ENCODE data around the gene ZNF76. TPM values are rescaled to one million over a fixed set of nuclear protein-coding genes. Genes with fewer than 3 reads are reported as not detected.

ZNF76 gene
- polyA plus RNA-seq, 3 donors = 37.6 to 40.5 (median 38.5) TPM

DNA sequence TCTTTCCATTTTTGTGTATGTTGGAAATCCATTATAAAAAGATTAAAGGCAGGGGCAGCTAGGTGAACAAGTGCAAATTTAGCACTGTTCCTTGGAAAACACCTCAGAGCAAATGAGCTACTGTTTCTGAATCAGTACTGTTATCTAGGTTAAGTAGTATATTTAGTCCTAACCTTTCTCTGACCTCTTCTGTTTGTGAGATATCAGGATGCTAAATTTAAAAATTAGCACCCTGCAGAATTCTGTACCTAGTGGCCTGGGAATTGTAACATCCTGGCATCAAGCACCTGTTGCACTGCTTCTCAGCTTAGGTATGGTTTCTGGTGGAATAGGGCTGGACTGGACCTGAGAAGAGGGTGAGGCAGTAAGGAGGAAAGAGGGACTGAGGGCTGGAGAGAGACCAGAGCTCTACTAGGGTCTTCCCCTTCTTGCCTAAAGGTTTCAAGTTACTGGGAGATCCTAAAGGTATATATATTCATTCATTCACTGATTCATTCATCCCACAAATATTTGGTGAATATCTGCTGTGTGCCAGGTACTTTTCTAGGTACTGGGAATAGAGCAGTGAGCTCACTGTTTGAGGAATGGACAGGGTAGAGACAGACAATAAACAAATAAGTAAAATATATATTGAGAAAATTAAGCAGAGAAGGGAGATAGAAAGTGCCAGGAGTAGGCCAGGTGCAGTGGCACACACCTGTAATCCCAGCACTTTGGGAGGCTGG lies 5.2 kb downstream of the ZNF76 start:
- no peak for DNase-seq (ENCODE audit: low read depth in 3 of 3, low spot score in 2 of 3)

DNA sequence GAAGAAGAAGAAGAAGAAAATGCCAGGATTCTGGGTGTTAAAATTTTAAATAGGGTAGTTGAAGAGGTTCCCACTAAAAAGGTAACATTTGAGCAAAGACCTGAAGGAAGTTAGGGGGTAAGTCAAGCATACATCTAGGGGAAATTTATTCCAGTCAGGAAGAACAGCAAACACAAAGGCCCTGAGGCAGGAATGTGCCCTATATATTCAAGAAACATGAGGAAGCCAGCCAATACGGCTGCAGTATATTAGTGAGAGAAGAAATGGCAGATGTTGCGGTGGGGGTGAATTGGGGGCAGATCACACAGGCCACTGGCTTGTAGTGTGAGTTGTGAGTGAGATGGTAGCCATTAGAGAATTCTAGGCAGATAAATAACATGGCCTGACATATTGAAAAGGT lies 6.0 kb downstream of the ZNF76 start:
- DNase-seq (ENCODE audit: low read depth in 3 of 3, low spot score in 2 of 3) = no peak

GRCh38 chr6:35267446-35267845 lies 7.9 kb downstream of the ZNF76 start:
- DNase-seq (ENCODE audit: low read depth in 3 of 3, low spot score in 2 of 3) = no peak

- no peak for DNase-seq (ENCODE audit: low read depth in 3 of 3, low spot score in 2 of 3)
These were observed 8.4 kb downstream of the ZNF76 start for GRCh38 chr6:35267897-35268296.

GRCh38 chr6:35272005-35272404 lies 12.5 kb downstream of the ZNF76 start:
- no peak for DNase-seq (ENCODE audit: low read depth in 3 of 3, low spot score in 2 of 3)

DNA sequence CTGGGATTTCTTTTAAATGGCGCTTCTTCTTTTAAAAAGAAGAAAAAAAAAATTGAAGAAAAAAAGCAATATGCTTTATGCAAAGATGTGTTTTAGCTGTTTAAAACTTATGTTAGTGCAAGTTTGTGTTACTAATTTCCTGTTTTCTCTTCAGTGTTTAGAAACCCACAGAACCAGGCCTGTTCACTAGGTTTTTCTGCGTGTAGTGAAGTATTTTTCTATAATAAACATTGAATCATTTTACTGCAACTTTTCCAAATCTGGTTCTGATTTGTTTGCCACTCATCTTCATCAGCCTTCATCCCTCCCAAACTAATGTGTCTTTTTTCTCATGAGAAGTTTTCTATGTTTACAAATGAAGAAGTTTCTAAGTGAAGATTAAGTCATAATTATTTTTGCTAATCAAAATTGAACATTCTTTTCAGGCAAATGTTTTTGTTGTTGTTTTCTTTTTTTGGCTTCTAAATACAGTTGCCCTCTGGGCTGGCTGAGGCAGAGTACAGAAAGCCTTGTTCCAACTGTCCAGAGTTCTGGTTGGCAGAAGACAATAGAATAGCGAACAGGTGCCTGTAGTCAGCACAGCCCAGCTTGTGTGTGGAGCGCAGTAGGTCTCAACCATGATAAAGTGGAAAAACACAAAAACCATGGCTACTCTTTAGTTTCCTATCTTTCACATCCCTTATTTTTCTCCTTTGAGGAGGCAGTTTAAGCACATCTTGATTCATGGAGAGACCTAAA lies 14.5 kb downstream of the ZNF76 start:
- DNase-seq (ENCODE audit: low read depth in 3 of 3, low spot score in 2 of 3) = no peak

- no peak for DNase-seq (ENCODE audit: low read depth in 3 of 3, low spot score in 2 of 3)
These were observed 16.3 kb downstream of the ZNF76 start for GRCh38 chr6:35275744-35276260.

- DNase-seq (ENCODE audit: low read depth in 3 of 3, low spot score in 2 of 3) = no peak
These were observed 19.2 kb downstream of the ZNF76 start for GRCh38 chr6:35278708-35279107.

- DNase-seq (ENCODE audit: low read depth in 3 of 3, low spot score in 2 of 3) = no peak
These were observed 21.4 kb downstream of the ZNF76 start for GRCh38 chr6:35280903-35281302.

GRCh38 chr6:35282472-35282871 lies 22.9 kb downstream of the ZNF76 start:
- DNase-seq (ENCODE audit: low read depth in 3 of 3, low spot score in 2 of 3) = no peak

- DNase-seq (ENCODE audit: low read depth in 3 of 3, low spot score in 2 of 3) = no peak
These were observed 23.8 kb downstream of the ZNF76 start for GRCh38 chr6:35283361-35283760.

GRCh38 chr6:35287671-35288396 lies 28.3 kb downstream of the ZNF76 start:
- no peak for DNase-seq (ENCODE audit: low read depth in 3 of 3, low spot score in 2 of 3)

DNA sequence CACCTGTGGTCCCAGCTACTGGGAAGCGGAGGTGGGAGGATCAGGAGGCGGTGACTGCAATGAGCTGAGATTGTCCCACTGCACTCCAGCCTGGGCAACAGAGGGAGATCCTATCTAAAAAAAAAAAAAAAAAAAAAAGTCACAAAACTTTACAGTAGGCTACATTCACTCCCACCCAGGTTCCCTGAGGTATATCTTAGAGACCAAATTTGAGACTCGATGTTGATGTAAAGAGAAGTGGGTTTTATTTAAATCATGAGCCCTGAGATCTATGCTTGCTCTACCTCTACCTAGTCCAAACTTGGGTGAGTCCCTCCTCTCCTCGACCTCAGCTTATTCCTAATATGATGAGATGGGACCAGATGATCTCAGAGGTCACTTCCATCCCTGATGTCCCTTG lies 29.3 kb downstream of the ZNF76 start:
- no peak for DNase-seq (ENCODE audit: low read depth in 3 of 3, low spot score in 2 of 3)

DNA sequence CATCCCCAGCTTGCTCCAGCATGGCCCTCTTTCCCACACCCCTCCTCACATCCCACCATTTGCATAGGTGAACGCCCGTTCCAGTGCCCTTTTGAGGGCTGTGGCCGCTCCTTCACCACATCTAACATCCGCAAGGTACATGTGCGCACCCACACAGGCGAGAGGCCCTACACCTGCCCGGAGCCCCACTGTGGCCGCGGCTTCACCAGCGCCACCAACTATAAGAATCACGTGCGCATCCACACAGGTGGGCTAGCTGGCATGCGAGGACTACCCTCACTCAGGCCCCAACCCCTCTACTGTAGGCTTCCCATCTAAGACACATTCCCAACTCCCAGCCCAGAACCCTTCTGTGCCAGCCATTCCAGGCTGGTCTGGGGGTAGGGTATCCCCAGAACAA lies 32.0 kb downstream of the ZNF76 start:
- DNase-seq (ENCODE audit: low read depth in 3 of 3, low spot score in 2 of 3) = no peak

DNA sequence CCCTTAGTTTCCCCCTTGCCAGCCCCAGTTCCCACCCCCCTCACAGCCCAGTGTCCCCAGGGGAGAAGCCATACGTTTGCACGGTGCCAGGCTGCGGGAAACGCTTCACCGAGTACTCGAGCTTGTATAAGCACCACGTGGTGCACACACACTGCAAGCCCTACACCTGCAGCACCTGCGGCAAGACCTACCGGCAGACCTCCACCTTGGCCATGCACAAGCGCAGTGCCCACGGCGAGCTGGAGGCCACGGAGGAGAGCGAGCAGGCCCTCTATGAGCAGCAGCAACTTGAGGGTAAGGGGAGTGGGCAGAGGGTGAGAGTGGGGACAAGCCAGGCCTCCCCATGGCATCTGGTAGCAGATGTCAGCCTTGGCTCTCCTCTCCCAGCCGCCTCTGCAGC lies 33.0 kb downstream of the ZNF76 start:
- no peak for DNase-seq (ENCODE audit: low read depth in 3 of 3, low spot score in 2 of 3)

DNA sequence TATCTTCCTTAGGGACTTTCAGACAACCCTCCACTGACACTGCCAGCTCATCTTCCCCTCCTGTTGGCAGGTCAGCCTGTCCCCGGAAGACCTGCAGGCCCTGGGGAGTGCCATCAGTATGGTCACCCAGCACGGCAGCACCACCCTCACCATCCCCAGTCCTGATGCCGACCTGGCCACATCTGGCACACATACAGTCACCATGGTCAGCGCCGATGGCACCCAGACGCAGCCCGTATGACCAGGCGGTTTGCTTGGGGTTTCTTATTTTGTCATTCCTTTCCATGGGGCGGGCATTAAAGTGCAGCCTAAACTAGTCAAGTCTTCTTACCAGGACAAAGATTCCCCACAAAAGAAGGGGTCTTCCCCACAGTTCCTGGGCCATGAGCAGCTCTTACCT lies 34.1 kb downstream of the ZNF76 start:
- no peak for DNase-seq (ENCODE audit: low read depth in 3 of 3, low spot score in 2 of 3)

- no peak for DNase-seq (ENCODE audit: low read depth in 3 of 3, low spot score in 2 of 3)
These were observed 34.9 kb downstream of the ZNF76 start for GRCh38 chr6:35294308-35294945.

GRCh38 chr6:35295036-35295435 lies 35.5 kb downstream of the ZNF76 start:
- DNase-seq (ENCODE audit: low read depth in 3 of 3, low spot score in 2 of 3) = no peak

- DNase-seq (ENCODE audit: low read depth in 3 of 3, low spot score in 2 of 3) = no peak
These were observed 36.2 kb downstream of the ZNF76 start for GRCh38 chr6:35295521-35296315.

DNA sequence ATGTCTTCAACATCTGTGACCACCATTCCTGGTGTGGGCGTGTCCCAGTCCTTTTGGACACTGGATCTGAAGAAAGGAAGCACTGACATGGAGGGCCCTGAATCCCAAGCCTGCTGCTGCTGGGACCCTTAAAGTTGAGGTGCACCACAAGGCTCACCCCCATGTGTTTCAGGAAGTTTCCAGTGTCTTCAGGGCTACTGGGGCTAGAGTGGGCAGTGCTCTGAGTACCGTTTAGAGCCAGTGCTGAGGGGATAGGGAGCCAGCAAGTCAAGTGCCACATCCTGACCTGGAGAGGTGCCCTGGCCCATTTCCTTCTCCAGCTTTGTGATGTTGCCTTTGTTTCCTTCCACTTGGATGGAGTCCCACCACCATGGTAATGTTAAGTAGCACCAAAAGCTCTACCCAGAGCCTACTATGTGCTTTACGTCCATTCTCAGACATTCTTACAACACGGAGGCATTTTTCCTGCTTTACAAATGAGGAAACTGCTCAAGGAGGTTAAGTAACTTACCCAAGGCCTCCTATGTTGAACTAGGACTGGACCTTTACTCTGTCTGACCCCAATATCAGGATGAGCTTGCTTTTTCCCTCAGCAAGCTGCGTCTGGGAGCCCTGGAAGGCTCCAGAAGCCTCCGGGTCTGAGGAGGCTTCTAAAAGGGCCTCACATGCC lies 37.5 kb downstream of the ZNF76 start:
- no peak for DNase-seq (ENCODE audit: low read depth in 3 of 3, low spot score in 2 of 3)

All from right renal cortex interstitium (tissue), 3 donors.